Activated CD8-positive, alpha-beta T cell treated with anti-CD3 and anti-CD28 coated beads for 36 hours (primary cell): ENCODE results near the gene MMP7. TPM values are rescaled to one million over a fixed set of nuclear protein-coding genes. Genes with fewer than 3 reads are reported as not detected.

Experiments used
- ATAC-seq: fragments of 200-7000 bp; cut with Tn5 transposase; one replicate; pipeline ENCODE4 v1.10.0; 2021; ENCODE audit warnings: mild to moderate bottlenecking, moderate library complexity
- CTCF ChIA-PET: fragments of 350-600 bp; sonication (Branson Sonifier 250); formaldehyde crosslinking; loops from one replicate; lab custom pipeline; 2021; ENCODE audit warnings: antibody characterized with exemption; lab: Charles Lee
- POLR2A ChIA-PET: fragments of 350-600 bp; sonication (Branson Sonifier 250); formaldehyde crosslinking; loops from one replicate; lab custom pipeline; 2021; ENCODE audit warnings: antibody characterized with exemption; lab: Charles Lee
- DNase-seq: peaks from one replicate; pipeline ENCODE4 v3.0.0-alpha.2; 2020
- H3K27ac Mint-ChIP-seq: one replicate; pipeline ENCODE4 v1.8.0; 2021; ENCODE audit warnings: mild to moderate bottlenecking, mixed read lengths
- H3K27me3 Mint-ChIP-seq: one replicate; pipeline ENCODE4 v1.8.0; 2021; ENCODE audit warnings: mixed read lengths
- H3K36me3 Mint-ChIP-seq: one replicate; pipeline ENCODE4 v1.8.0; 2021; ENCODE audit warnings: low read depth, mixed read lengths
- H3K4me1 Mint-ChIP-seq: one replicate; pipeline ENCODE4 v1.8.0; 2021; ENCODE audit warnings: low read depth, mixed read lengths
- H3K4me3 Mint-ChIP-seq: one replicate; pipeline ENCODE4 v1.8.0; 2021; ENCODE audit warnings: mild to moderate bottlenecking, moderate library complexity, mixed read lengths
- H3K9me3 Mint-ChIP-seq: one replicate; pipeline ENCODE4 v1.8.0; 2021; ENCODE audit warnings: mixed read lengths
- intact Hi-C: fragments of 100-400 bp; cut with micrococcal nuclease; formaldehyde crosslinking; loops from one replicate; pipeline ENCODE4 v1.10.0; 2022
- total RNA-seq, 2 experiments: library from RNA; stranded (reverse); gene quantifications; one replicate each; pipeline ENCODE4 v1.2.3, GENCODE V29; 2021
- TF ChIP-seq, protein P1 (sequence below): fragments of 200-600 bp; IDR thresholded peaks from one replicate; pipeline ENCODE4 v1.8.0; 2022; ENCODE audit warnings: antibody characterized with exemption, mild to moderate bottlenecking

The MMP7 gene
- total RNA-seq, 2 experiments from 2014 or later, result not detected

DNA sequence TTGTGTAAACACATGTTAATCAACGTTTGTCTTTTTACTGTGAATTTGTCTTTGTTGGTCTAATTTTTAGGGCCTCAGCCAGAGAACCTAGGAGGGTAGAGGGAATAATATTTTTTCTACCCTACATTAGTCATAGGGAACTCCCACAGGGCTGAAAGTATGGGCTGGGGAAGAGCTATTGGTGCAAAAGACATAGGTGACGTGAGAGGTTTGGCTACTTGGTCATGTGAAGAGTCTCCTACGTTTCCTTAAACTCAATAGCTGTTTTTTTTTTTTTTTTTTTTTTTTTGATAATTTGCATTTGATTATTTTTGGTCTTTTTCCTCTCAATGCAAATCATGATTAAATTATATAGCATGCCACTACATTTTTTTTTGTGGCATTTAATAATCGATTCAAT lies 15.9 kb upstream of the MMP7 start:
- ATAC-seq (no peak), DNase-seq (no peak)
- TF ChIP-seq, protein P1, sequence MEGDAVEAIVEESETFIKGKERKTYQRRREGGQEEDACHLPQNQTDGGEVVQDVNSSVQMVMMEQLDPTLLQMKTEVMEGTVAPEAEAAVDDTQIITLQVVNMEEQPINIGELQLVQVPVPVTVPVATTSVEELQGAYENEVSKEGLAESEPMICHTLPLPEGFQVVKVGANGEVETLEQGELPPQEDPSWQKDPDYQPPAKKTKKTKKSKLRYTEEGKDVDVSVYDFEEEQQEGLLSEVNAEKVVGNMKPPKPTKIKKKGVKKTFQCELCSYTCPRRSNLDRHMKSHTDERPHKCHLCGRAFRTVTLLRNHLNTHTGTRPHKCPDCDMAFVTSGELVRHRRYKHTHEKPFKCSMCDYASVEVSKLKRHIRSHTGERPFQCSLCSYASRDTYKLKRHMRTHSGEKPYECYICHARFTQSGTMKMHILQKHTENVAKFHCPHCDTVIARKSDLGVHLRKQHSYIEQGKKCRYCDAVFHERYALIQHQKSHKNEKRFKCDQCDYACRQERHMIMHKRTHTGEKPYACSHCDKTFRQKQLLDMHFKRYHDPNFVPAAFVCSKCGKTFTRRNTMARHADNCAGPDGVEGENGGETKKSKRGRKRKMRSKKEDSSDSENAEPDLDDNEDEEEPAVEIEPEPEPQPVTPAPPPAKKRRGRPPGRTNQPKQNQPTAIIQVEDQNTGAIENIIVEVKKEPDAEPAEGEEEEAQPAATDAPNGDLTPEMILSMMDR, result no peak
- ChIA-PET POLR2A (no interaction called here), CTCF (interaction anchor here (1.2 kb wide), 2 partner anchors 14 to 67 kb away, joined by 3 to 5 read pairs; no protein-coding TSS in a partner anchor)
- H3K9me3 Mint-ChIP-seq, result no peaks in the 10 kb centered on the region
- H3K4me3 Mint-ChIP-seq, result no peak overlapping the region
- peaks cover 2% of the 10 kb centered on the region for H3K4me1 Mint-ChIP-seq
- no peaks in the 10 kb centered on the region for H3K27me3 Mint-ChIP-seq
- intact Hi-C loops, result no loop called here
- no peak overlapping the region for H3K27ac Mint-ChIP-seq
- H3K36me3 Mint-ChIP-seq, result no peaks in the 10 kb centered on the region

DNA sequence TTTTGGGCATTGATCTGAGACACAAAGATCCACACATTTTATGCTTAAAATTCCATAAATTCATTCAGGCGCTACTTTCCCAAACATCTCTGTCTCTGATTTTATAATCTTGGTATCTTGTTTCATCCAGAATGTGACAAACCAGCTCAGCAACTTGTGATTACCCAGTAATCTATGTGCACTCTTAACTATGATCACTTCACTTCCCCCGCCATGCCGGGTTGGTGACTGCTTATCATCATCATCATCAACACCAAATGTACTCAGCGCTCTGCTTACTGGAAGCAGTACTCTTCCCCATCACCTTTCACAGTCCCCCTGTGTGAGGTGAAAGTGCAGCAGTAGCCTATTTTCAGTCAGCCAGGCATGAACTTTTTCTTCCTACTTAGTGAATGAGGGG lies 15.2 kb upstream of the MMP7 start:
- H3K4me1 Mint-ChIP-seq, result peaks cover 2% of the 10 kb centered on the region

DNA sequence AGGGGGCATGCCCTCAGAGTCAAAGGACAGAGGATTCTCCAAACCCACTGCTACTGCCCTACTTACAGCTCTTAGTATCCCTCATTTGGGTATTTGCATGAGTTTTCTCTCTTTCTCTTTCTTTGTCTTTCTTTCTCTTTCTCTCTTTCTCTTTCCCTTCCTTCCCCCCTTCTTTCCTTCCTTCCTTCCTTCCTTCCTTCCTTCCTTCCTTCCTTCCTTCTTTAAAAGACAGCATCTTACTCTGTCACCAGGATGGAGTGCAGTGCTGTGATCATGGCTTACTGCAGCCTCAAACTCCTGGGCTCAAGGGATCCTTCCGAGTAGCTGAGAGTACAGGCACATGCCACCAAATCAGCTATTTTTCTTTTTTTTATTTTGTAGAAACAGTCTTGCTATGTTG lies 14.0 kb upstream of the MMP7 start:
- Mint-ChIP-seq H3K27ac (no peak overlapping the region), H3K36me3 (no peaks in the 10 kb centered on the region), H3K4me1 (peaks cover 2% of the 10 kb centered on the region), H3K27me3 (no peaks in the 10 kb centered on the region), H3K4me3 (no peak overlapping the region), H3K9me3 (no peaks in the 10 kb centered on the region)
- no peak for ATAC-seq
- no peak for DNase-seq
- POLR2A ChIA-PET, result interaction anchor here (0.8 to 1.7 kb wide), 2 partner anchors 11 to 12 kb away, joined by 3 to 5 read pairs; no protein-coding TSS in a partner anchor
- TF ChIP-seq, protein P1, result no peak
- CTCF ChIA-PET, result no interaction called here
- intact Hi-C loops, result no loop called here

More for the DNA sequence above, 15.2 kb upstream of the MMP7 start:
- ChIA-PET CTCF (interaction anchor here (1.2 kb wide), 2 partner anchors 14 to 68 kb away, joined by 3 to 5 read pairs; no protein-coding TSS in a partner anchor), POLR2A (interaction anchor here (1.7 kb wide), 1 partner anchor 10 kb away, joined by 5 read pairs; no protein-coding TSS in a partner anchor)
- DNase-seq, result no peak
- ATAC-seq, result no peak
- H3K27me3 Mint-ChIP-seq, result no peaks in the 10 kb centered on the region
- no peak overlapping the region for H3K4me3 Mint-ChIP-seq
- no peak overlapping the region for H3K27ac Mint-ChIP-seq
- intact Hi-C loops, result no loop called here
- H3K9me3 Mint-ChIP-seq, result no peaks in the 10 kb centered on the region
- TF ChIP-seq, protein P1, result no peak
- no peaks in the 10 kb centered on the region for H3K36me3 Mint-ChIP-seq

DNA sequence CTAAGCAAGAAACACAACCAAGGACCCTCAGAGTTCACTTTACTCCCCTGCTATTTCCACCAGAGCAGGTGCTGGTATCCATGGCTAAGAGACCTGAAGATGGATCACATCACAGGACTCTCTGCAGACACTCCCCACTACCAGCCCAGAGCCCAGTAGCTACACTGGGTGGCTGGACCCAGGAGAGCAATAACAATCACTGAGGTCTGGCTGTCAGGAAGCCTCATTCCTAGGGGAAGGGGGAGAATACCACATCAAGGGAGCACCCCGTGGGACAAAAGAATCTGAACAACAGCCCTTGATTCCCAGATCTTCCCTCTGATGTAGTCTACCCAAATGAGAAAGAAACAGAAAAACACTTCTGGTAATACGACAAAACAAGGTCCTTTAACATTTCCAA lies 9.0 kb upstream of the MMP7 start:
- no peaks in the 10 kb centered on the region for H3K4me1 Mint-ChIP-seq
- no peak overlapping the region for H3K27ac Mint-ChIP-seq
- no peaks in the 10 kb centered on the region for H3K36me3 Mint-ChIP-seq
- H3K9me3 Mint-ChIP-seq, result no peaks in the 10 kb centered on the region
- H3K4me3 Mint-ChIP-seq, result no peak overlapping the region
- TF ChIP-seq, protein P1, result no peak
- intact Hi-C loops, result no loop called here
- no peak for DNase-seq
- H3K27me3 Mint-ChIP-seq, result peaks cover 3% of the 10 kb centered on the region
- no peak for ATAC-seq
- CTCF ChIA-PET, result no interaction called here
- POLR2A ChIA-PET, result no interaction called here

DNA sequence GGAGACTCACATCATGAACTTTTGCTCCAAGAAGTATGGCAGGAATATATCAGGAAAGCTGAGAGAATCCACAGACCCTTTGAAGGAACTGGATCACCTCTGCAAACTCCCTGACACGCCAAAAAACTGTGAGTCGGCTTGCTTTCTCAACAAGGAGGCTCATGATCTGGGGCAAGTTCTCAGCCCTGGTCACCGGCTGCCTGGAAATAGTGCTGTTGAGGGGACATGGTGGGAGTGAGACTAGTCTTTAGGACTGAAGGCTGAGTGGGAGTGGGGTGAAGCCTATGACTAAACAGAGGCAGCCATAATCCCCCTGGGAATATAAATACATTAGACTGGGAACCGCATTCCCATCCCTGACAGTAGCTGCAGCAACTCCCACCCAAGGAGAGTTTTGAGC lies 8.4 kb upstream of the MMP7 start:
- DNase-seq, result no peak
- no peak overlapping the region for H3K4me3 Mint-ChIP-seq
- no peak for ATAC-seq
- TF ChIP-seq, protein P1, result no peak
- H3K27ac Mint-ChIP-seq, result no peak overlapping the region
- H3K36me3 Mint-ChIP-seq, result no peaks in the 10 kb centered on the region
- peaks cover 3% of the 10 kb centered on the region for H3K27me3 Mint-ChIP-seq
- intact Hi-C loops, result no loop called here
- CTCF ChIA-PET, result no interaction called here
- H3K4me1 Mint-ChIP-seq, result no peaks in the 10 kb centered on the region
- POLR2A ChIA-PET, result no interaction called here
- no peaks in the 10 kb centered on the region for H3K9me3 Mint-ChIP-seq
